Skin of body (tissue), 2 donors: ENCODE data around the gene CPXM1. TPM values are rescaled to one million over a fixed set of nuclear protein-coding genes. Genes with fewer than 3 reads are reported as not detected.
"Not testable (repeated sequence)": the region's sequence is repeated elsewhere in the genome, so short reads cannot be mapped to it uniquely, and the experiment has no call there.

ENCODE experiments used
- DNase-seq: peaks from one replicate; lab custom pipeline; 2025; lab: John Stamatoyannopoulos, UW
- total RNA-seq: library from RNA; depleted of rRNA; stranded (reverse); fragments of >200 nt; gene quantifications from one replicate; pipeline ENCODE4 v1.2.3, GENCODE V29; 2014

Gene CPXM1
- total RNA-seq, 1 donor from 2014 or later: 30.5 TPM

DNA sequence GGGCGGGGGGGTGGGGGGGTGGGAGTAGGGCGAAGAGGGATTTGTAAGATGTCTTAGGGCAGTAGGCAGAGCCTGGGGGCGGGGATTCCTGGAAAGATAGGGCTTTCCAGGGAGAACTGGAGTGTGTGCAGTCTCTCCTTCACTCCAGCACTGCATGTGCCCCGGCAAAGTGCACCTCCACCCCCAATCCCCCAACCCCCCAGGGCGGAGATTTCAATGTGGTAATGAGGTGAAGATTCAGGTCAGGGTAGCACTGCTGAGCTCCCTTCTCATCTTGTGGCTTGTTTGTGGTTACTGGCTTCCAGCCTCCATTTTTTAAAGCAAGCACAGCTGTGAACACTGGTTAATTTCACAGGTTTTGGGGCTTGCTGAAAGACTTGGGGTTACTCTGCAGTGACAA is 21.6 kb upstream of the CPXM1 start:
- no peak for DNase-seq

DNA sequence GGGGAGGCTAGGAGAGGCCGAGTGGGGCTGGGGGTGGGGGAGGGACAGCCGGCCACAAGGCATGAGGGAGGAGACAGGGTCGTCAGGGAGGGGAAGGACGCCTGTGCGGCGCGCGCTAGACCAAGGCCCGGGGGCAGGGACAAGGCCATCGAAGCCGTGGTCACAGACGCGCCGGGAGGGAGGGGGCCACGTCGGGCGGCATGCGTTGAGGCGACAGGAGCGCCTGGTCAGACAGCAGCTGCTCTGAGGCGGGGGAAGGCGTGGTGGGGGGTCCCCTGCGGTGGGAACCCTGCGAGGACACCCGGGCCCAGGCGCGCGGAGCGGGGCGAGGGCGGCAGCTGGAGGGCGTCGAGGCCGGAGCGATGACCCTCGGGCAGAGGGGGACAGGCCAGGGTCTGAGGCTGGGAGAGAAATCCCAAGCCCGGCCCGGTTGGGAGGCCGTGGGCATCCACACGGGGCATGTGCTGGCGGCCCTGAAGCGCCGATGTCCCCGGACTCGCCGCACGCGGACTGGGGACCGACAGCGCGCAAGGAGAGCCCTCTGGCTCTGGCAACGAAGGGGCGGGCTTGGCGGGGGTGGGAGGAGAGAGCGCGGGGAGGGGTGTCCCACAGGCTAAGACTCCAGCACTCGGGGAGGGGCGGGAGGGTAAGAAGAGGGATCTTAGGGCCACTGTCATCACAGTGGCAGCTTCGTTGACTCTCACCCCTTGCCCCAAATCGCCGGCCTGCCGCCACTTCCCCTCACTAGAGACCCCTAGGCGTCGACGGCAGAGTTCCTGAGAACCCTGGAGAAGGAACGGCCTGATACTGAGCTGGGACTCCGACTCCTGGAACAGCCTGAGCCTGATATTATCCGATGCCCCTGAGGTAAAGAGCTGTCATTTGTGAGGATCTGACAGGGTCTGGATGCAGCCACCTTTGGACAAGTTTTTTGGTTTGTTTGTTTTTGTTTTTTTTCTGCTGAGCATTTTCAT is 20.8 kb upstream of the CPXM1 start:
- DNase-seq: no peak

DNA sequence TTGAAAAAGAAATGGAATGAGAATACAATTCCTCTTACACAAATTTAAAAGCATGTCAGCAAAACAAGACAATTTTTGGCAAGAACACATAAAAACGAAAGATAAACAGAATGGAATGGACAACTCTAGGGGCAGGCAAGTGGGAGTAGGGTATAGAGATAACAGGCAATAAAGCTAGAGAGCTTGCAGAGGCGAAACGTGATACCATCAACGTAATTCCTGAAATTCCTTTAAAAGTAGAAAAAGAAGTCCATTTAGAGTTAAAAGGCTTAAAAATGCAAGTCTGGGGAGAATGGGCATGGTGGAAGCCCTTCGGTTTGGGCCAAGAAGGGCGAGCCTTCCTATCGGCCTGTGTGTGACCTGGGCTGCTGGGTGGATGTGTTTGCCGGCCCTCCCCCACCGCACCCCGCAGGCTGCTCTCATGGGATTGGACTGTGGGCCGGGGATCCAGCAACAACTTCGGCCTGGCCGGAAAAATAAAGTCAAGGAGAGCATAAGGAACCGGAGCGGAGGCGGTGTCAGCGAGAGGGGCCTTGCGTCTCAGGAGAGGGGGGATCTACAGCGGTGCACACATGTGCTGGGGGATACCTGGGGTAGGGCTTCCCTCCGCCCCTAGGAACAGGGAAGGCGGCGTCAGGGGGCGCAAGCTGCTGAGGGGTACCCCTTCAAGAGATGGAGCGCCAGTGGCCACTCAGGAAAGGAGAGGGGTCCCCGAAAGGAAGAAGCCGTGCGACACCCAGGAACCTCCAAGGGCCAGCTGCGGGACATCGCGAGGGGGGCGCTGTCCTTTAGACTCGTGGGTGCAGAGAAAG is 19.9 kb upstream of the CPXM1 start:
- DNase-seq: no peak

DNA sequence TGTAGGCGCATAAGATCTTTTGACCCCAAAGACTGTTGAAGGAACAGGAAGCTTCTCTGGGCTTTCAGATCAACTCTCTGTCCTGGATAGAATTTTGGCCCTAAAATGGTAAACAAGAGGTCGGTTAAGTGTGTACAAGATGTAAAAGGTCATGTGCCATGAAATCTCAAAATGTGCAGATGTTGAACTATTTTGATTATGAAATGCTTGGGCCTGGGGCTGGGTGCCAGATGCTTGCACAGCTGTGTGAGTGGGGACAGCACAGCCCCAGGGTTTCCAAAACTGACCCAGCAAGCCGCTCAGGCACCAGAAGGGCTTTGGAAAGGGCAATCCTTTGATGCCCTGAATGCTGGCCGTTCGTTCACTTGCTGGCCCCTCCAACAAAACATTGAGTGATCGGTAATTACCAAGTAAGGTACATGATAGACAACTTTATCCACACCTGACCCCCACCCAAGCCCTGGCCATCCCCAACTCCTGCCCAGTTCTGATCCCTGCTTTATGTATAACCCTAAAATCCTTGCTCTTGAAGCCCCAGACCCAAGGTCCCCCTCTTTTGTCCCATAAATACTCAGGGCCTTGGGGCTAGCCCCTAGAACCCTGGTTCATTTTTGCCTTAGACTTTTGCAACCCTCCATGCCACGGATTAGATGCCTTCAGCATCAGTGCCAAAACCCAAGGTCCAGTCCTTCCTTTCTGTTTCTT is 17.6 kb upstream of the CPXM1 start:
- no peak for DNase-seq

DNA sequence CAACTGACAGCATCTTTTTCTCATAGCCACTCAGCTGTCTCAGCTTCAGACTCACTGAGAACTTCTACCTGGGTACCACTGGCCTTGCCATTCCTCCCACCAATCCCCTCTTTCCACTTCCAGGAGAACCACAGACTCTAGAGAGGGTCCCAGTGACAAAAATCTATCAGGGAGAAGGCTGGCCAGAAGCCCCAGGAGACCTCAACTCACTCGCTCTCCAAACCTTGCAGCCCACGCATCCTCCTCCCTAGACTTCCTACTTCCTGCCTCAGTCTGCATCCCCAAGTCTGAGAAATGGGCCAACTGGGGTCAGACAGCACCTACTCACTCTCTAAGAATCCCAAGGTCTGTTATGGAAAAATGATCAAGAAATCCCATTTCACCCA is 16.9 kb upstream of the CPXM1 start:
- DNase-seq: no peak

DNA sequence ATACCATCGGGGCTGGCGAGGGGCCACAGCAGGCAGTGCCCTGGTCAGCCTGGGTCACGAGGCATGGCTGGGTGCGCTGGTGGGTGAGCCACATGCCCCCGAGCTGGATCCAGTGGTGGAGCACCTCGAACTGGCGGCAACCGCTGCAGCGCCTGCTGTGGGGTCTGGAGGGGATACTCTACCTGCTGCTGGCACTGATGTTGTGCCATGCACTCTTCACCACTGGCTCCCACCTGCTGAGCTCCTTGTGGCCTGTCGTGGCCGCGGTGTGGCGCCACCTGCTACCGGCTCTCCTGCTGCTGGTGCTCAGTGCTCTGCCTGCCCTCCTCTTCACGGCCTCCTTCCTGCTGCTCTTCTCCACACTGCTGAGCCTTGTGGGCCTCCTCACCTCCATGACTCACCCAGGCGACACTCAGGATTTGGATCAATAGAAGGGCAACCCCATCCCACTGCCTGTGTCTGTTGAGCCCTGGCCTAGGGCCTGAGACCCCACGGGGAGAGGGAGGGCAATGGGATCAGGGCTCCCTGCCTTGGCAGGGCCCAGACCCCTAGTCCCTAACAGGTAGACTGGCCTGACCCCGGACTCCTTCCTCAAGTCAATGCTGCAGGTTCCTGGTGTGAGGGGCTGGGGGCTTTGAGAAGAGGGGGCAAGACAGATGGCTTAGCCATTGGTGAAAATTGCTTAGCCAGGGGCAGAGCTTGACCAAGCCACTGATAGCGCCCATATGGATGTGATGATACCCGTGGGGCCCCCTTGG is 16.3 kb upstream of the CPXM1 start:
- no peak for DNase-seq

DNA sequence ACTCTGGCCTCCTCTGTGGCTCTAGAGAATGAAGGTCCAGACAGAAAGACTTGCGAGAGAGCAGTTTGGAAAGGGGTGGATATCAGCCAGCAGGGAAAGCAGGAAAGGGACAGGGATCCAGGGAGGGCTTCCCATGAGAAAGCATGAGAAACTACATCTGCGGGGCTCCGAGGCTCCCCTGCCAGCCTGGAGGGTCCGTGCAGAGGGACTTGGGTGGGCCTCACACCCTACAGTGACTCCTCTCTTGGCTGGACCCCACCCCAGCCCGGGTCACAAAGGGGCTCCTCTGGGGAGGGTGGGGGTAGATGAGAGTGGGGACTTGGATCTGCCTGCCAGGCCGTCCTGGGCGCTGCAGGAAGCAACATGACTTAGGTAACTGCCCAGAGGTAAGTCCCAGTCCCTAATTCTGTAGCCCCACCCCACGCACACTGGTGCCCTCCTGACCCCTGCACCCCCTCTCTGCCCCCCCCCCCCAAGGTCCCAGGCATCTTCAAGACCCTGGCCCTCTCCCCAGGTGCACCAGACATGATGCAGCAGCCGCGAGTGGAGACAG is 15.7 kb upstream of the CPXM1 start, which contains the start of gene TMEM239:
TMEM239 (plus strand) TSS at position 335 of the 553 bp plus-strand sequence; CDS start at position 526, 191 bp downstream.
- no peak for DNase-seq

DNA sequence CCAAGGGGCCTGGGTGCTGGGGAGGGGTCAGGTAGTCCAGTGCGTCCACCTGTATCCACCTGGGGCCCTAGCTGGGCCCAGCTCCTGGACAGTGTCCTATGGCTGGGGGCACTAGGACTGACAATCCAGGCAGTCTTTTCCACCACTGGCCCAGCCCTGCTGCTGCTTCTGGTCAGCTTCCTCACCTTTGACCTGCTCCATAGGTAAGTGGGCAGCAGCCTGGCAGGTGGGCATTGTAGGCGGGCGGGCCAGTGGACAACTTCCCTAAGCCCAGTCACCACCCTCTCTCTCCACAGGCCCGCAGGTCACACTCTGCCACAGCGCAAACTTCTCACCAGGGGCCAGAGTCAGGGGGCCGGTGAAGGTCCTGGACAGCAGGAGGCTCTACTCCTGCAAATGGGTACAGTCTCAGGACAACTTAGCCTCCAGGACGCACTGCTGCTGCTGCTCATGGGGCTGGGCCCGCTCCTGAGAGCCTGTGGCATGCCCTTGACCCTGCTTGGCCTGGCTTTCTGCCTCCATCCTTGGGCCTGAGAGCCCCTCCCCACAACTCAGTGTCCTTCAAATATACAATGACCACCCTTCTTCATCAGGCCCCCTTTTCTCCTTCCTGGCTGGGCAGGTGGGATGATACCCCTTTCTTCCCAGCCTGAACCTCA is 14.9 kb upstream of the CPXM1 start:
- DNase-seq: no peak

DNA sequence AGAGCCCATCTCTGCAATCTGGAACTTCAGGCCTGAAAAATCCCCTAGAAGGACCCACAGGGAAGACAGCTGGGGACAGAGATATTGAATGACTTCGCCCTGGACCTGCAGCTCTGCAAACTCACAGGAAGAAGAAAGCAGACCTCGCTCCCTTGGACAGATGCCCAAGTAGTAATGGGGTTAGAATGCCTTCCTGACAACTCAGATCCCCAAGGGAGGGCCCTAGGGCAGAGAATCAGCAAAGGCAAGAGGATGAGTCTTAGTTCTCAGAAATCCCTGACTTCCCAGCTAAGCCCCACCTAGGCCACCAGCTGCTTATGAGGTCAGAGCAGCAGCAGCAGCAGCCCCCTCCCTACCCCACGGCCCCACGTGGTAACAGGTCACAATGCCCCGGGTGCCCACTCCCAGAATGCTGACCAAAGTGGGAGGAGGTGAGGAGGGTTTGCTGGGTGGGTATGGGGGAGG is 14.2 kb upstream of the CPXM1 start, which contains the start of gene C20orf141:
C20orf141 (plus strand) TSS at position 401 of the 465 bp plus-strand sequence. CDS start 198 bp downstream, outside the sequence.
- peak; percentile 19 for DNase-seq

DNA sequence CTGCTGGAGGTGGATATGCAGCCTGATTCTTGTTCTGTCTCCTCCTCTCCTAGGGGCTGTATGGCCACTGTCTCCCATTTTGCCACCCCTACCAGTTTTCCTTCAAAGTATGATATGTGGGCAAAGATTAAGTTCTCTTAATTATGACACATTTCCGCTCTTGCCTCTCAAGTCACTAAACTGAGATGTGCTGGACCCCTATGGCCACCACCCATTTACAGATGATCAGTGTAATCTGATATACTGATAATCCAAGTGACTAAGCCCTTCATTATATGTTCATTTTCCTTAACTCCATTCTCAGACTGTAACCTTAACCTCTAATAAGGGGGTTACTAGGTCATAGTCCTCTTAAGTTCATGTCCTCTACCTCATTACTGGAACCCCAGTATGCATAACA is 13.6 kb upstream of the CPXM1 start:
- DNase-seq: no peak

DNA sequence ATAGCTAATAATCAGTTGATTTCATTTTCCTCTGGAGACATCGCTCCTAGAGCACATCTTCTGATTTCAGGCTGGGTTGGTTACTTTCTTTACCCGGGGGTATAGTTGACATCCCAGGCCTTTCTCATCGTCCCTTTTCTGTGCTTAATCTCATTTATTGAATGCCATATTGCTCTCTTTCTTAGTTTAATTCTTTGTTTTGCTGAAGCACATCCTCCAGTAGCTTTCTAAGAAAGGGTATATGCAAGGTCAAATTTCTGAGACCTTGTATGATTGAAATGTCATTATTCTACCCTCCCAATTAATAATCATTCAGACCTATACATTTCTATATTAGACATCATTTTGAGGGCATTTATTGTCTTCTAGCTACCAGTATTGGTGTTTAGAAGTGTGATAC is 11.8 kb upstream of the CPXM1 start:
- no peak for DNase-seq

DNA sequence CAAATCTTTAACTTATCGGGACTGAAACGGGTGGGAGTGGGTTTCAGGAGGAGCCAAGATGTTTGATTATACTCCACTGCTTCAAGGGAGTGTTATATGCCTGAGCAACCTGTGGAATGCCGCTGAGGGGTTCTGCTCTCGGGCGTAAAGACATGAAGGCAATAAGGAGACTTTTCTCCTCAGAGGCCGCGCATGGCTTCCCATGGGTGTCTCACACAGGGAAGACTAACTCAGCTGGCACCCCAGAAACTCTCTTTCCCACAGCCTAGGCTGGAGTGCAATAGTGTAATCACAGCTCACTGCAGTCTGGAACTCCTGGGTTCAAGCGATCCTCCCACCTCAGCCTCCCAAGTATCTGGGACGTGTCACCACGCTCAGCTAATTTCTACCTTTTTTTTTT is 9.3 kb upstream of the CPXM1 start:
- DNase-seq: no peak

DNA sequence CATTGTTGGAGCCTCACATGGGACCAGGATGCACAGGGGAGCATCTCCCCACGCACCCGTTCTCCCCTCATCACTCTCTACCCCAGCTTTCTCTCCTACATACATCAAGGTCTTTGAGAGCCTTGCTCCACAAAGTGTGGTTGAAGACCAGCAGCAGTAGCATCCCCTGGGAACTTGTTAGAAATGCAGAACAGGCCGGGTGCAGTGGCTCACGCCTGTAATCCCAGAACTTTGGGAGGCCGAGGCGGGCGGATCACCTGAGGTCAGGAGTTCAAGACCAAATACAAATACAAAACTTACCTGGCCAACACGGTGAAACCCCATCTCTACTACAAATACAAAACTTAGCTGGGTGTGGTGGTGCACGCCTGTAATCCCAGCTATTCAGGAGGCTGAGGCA is 7.5 kb upstream of the CPXM1 start:
- DNase-seq: not testable (repeated sequence)

DNA sequence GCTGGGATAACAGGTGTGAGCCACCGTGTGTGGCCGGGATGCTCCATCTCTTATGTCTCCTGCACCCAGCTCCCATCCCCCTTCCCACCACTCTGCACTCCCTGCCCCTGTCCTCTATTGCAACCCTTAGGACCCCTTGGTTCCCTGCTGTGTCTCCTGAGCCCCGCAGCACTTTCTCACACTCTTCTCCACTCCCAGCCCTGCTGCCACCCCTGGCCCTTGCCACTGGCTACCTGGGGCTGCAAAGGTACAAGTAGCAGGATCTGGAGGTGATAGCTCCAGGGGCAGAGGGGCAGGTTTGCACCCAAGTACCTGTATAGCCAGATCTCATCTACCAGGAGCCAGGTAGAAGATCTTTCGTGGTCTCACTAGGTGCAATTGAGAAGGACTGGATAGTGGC is 6.6 kb upstream of the CPXM1 start:
- no peak for DNase-seq

DNA sequence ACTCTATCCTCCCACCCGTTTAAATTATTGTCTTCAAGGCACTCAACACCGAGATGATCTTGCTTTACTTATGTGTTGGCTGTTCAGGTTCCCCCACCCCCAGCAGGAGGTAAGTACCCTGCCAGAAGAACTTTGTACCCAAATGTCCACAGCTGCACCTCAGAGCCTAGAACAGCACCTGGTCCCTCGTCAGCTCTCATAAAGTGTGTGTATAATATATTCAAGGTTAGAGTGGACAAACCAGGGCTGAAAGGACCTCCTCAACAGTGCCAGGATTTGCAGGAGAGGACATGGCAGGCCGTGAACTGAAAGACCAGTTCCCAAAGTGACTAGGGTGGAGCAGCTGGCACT is 5.9 kb upstream of the CPXM1 start:
- no peak for DNase-seq

DNA sequence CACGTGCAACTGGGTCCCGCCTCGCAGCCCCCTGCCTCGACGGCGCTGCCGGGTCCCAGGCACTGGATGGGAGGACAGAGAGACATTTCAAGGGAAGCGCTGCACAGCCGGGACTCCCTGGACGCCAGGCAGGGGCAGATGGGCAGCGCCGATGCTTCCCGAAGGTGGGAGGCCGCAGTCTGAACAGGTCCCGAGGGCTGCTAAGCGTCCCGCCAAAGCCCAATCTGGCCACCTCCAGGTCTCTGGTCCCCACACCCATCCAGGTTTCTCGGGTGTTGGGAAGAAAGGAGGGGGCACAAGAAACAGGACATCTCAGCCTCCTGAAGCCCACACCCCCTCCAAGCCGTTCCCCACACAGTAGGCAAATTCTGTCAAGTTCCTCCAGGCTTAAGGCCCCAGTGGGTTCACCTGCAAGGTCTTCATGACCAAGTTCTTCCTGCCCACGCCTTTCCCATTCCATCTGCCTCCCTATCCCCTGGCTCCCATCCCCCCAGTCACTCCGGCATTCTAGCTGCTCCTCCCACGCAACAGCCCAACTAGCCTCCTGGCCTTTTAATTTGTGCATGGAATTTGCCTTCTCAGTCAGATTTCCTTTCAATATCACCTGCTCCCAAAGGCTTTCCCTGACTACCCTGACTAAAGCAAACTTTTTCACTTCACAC is 5.4 kb upstream of the CPXM1 start:
- no peak for DNase-seq

DNA sequence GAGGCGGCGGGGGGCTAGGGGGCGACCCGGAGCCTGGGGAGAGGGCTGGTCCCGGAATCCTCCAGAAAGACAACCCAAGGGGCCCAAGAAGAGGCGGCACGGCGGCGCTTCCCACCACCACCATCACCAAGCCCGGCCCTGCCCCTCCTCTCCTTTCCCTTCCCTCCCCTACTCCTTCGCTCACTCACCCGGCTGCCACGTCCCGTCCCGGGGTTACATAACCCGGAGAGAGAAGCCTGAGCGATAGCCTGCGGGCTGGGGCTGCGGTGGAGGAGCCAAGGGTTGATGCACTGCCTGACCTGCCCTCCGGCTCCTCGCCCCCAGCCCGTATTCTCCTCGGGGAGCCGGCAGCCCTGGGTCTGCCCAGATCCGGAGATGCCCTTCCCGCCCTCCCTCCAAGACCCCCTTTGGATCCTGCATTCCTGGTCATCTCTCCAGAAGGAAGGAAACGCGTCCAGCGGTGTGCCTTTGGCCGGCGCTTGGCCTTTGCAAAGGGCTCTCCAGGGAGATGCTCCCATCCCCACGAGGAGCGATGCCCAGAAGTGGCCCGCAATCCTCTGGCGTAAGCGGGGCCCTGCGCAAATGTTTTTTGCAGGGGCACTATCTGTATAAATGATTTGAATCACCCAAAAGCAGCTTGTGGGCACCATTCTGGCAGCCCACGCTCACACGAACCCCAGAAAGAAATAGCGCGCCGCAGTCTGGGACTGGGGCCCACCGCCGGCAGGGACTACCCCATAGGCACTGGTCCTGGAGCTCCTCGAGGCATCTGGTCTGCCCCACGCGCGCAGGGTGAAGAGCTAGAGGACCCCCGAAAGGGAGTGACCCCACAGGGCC is 4.6 kb upstream of the CPXM1 start:
- no peak for DNase-seq

DNA sequence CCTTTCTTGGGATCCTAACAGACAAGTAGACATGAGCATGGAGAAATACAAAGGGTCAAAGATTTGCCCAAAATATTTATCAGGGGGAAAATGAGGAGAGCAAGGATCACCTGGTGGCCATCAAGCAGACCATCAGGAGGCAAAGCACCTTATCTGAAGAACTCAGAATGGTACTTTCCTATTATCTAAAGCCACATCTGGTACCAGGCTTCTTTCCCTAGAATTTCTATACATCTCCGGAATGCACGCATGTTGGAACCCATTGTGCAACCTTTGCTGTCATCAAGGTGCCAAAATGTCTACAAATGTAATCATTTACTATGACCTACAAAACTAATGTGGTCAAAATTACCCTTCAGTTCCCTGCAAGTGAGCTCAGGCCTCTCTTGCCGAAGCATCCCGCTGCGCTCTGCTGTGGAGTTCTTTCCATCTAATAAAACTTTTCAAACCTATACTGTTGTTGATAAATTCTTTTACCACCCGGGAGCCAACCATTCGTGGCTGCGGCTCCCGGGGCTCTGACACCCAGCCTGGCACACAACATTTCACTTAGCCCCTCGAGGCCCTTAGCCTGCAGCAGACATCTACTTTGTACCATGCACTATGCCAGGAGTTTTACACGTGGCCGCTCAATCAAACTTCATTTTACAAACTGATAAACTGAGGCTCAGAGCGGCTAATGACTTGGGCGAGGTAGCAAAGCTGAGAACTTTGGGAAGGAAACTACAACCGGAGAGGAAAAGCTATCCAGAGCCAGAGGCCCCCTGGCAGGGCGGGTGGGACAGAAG is 3.8 kb upstream of the CPXM1 start:
- DNase-seq: no peak
